Measurements from ENCODE around the gene AMY2A. TPM values are rescaled to one million over a fixed set of nuclear protein-coding genes. Genes with fewer than 3 reads are reported as not detected.
"Not testable (repeated sequence)": the region's sequence is repeated elsewhere in the genome, so short reads cannot be mapped to it uniquely, and the experiment has no call there.

The AMY2A gene
- total RNA-seq, result not detected

- DNase-seq; H3K9me3 Mint-ChIP-seq; CTCF ChIA-PET; H3K4me3 Mint-ChIP-seq; H3K27me3 Mint-ChIP-seq (ENCODE audit: low read depth); H3K36me3 Mint-ChIP-seq (ENCODE audit: low read depth); H3K27ac Mint-ChIP-seq; intact Hi-C loops (cut with micrococcal nuclease); H3K4me1 Mint-ChIP-seq (ENCODE audit: low read depth): not testable (repeated sequence)
Measured at GRCh38 chr1:103616994-103617477, at the start of gene AMY2A. TSS of gene AMY2A (plus strand) at chr1:103617427. CDS start at chr1:103617441, 14 bp downstream.

DNA sequence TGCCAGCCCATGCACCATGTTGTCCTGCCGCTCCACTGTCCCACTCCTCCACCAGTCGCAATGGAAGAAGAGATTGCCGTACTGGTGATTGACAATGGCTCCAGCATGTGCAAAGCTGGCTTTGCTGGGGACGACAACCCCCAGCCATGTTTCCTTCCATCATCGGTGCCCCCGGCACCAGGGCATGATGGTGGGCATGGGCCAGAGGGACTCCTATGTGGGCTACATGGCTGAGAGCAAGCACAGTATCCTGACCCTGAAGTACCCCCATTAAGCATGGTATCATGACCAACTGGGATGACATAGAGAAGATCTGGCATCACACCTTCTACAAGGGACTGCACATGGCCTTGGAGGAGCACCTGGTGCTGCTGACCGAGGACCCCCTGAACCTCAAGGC is 47.7 kb upstream of the AMY2A start:
- DNase-seq, result no peak
- H3K36me3 Mint-ChIP-seq (ENCODE audit: low read depth), result peaks cover 8% of the 10 kb centered on the region
- H3K9me3 Mint-ChIP-seq, result no peaks in the 10 kb centered on the region
- no peak overlapping the region for H3K4me3 Mint-ChIP-seq
- H3K4me1 Mint-ChIP-seq (ENCODE audit: low read depth), result no peaks in the 10 kb centered on the region
- no peak overlapping the region for H3K27ac Mint-ChIP-seq
- intact Hi-C loops (cut with micrococcal nuclease), result no loop called here
- CTCF ChIA-PET, result interaction anchor here (0.7 kb wide), 1 partner anchor 35 kb away, joined by 4 read pairs; no protein-coding TSS in a partner anchor
- no peaks in the 10 kb centered on the region for H3K27me3 Mint-ChIP-seq (ENCODE audit: low read depth)

GRCh38 chr1:103571289-103571688 is 45.9 kb upstream of the AMY2A start, which contains the start of gene AMY2B:
TSS of gene AMY2B (plus strand) at chr1:103571589. CDS start at chr1:103571603, 14 bp downstream.
- H3K36me3 Mint-ChIP-seq (ENCODE audit: low read depth); H3K4me3 Mint-ChIP-seq; H3K4me1 Mint-ChIP-seq (ENCODE audit: low read depth); DNase-seq; H3K27me3 Mint-ChIP-seq (ENCODE audit: low read depth); H3K27ac Mint-ChIP-seq; H3K9me3 Mint-ChIP-seq; intact Hi-C loops (cut with micrococcal nuclease); CTCF ChIA-PET: not testable (repeated sequence)

DNA sequence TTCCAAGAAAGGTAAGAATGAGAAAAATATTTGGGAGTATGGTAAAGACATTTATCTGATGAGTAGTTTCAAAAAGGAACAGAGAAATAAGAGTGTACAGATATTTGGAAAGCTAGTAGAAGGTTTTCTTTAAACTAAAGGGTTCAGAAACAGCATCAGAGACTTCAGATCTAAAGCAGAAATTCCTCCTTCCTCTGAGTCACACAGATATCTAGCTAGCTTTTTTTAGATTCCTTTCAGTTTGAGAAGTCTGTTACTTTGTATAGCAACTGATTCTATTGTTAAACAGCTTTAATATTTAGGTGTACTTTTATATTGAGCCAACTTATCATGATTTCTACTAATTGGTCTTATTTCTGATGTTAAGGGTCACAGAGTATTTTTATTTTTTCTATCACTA is 41.2 kb upstream of the AMY2A start:
- no peaks in the 10 kb centered on the region for H3K27me3 Mint-ChIP-seq (ENCODE audit: low read depth)
- no peak overlapping the region for H3K4me3 Mint-ChIP-seq
- H3K9me3 Mint-ChIP-seq, result no peaks in the 10 kb centered on the region
- H3K4me1 Mint-ChIP-seq (ENCODE audit: low read depth), result peaks cover 5% of the 10 kb centered on the region
- DNase-seq, result no peak
- no peak overlapping the region for H3K27ac Mint-ChIP-seq
- CTCF ChIA-PET, result no interaction called here
- intact Hi-C loops (cut with micrococcal nuclease), result no loop called here
- peaks cover 7% of the 10 kb centered on the region for H3K36me3 Mint-ChIP-seq (ENCODE audit: low read depth)

DNA sequence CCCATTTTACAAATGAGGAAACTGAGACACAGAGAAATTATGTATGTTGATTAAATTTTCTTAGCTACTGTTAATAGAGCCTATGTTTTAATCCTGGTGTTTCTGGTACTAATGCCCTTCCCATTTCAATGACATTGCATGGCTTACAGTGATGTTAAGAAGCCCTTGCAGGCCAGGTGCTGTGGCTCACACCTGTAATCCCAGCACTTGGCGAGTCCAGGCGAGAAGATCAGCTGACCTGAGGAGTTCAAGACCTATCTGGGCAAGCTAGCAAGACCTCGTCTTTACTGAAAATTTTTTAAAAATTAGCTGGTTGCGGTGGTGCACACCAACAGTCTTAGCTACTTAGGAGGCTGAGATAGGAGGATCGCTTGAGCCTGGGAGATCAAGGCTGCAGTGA is 40.4 kb upstream of the AMY2A start:
- H3K27ac Mint-ChIP-seq; DNase-seq; CTCF ChIA-PET; H3K9me3 Mint-ChIP-seq; H3K36me3 Mint-ChIP-seq (ENCODE audit: low read depth); H3K4me3 Mint-ChIP-seq; H3K27me3 Mint-ChIP-seq (ENCODE audit: low read depth); intact Hi-C loops (cut with micrococcal nuclease); H3K4me1 Mint-ChIP-seq (ENCODE audit: low read depth): not testable (repeated sequence)

DNA sequence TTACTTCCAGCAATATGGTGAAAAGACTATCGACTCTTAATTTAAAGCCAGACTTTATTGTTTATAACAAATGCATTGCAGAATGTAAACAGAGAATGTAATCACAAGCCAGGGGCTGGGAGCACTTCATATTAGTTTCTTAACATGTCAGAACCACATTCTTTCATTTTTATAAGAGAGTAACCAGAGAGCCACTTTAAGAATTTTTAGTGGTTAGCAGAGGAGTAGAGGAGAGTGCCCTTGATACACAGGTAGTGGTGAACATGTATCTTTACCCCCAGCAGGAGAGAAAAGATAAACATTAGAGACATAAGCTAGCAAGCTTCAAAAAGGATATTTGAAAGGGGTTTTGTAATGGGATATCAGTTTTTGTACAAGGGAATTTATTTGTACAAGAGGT is 34.8 kb upstream of the AMY2A start:
- CTCF ChIA-PET, result no interaction called here
- intact Hi-C loops (cut with micrococcal nuclease), result no loop called here
- Mint-ChIP-seq H3K4me1 (ENCODE audit: low read depth) (no peaks in the 10 kb centered on the region), H3K27ac (no peak overlapping the region), H3K9me3 (no peaks in the 10 kb centered on the region), H3K27me3 (ENCODE audit: low read depth) (no peaks in the 10 kb centered on the region), H3K4me3 (no peak overlapping the region), H3K36me3 (ENCODE audit: low read depth) (peaks cover 4% of the 10 kb centered on the region)
- DNase-seq, result no peak

DNA sequence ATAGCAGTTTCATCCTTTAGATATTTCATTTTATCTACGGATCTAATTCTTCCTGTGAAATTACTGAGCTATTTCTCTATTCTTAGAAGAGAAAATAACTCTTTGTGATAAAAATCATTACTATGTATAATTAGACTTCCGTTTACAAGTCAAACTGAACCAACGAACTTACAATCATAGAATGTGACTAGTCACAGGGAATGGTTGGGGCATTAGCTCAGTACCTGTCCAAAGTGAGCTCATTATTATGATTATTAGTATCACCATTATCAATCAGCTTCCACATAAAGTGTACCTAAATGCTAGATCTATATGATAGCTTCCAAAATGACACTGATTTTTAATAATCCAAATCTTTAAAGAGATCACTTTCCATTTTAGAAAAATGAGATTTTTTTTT is 33.3 kb upstream of the AMY2A start:
- intact Hi-C loops (cut with micrococcal nuclease), result no loop called here
- peaks cover 4% of the 10 kb centered on the region for H3K36me3 Mint-ChIP-seq (ENCODE audit: low read depth)
- H3K27ac Mint-ChIP-seq, result no peak overlapping the region
- H3K4me1 Mint-ChIP-seq (ENCODE audit: low read depth), result no peaks in the 10 kb centered on the region
- CTCF ChIA-PET, result no interaction called here
- H3K9me3 Mint-ChIP-seq, result peaks cover 2% of the 10 kb centered on the region
- no peak for DNase-seq
- no peaks in the 10 kb centered on the region for H3K27me3 Mint-ChIP-seq (ENCODE audit: low read depth)
- no peak overlapping the region for H3K4me3 Mint-ChIP-seq

GRCh38 chr1:103584537-103584936 is 32.7 kb upstream of the AMY2A start:
- CTCF ChIA-PET, result interaction anchor here (0.6 kb wide), 1 partner anchor 375 kb away, joined by 4 read pairs; no protein-coding TSS in a partner anchor
- peaks cover under 1% of the 10 kb centered on the region for H3K27me3 Mint-ChIP-seq (ENCODE audit: low read depth)

GRCh38 chr1:103602740-103603139 is 14.5 kb upstream of the AMY2A start:
- H3K36me3 Mint-ChIP-seq (ENCODE audit: low read depth); DNase-seq; H3K4me1 Mint-ChIP-seq (ENCODE audit: low read depth); H3K27ac Mint-ChIP-seq; H3K27me3 Mint-ChIP-seq (ENCODE audit: low read depth); CTCF ChIA-PET; H3K9me3 Mint-ChIP-seq; intact Hi-C loops (cut with micrococcal nuclease); H3K4me3 Mint-ChIP-seq: not testable (repeated sequence)

More at GRCh38 chr1:103584537-103584936, 32.7 kb upstream of the AMY2A start:
- Mint-ChIP-seq H3K9me3 (peaks cover 6% of the 10 kb centered on the region), H3K4me1 (ENCODE audit: low read depth) (no peaks in the 10 kb centered on the region), H3K36me3 (ENCODE audit: low read depth) (peaks cover 4% of the 10 kb centered on the region), H3K27ac (no peak overlapping the region), H3K4me3 (no peak overlapping the region)
- intact Hi-C loops (cut with micrococcal nuclease), result no loop called here
- DNase-seq, result no peak

- Mint-ChIP-seq H3K9me3 (no peaks in the 10 kb centered on the region), H3K27ac (no peak overlapping the region), H3K4me3 (no peak overlapping the region), H3K36me3 (ENCODE audit: low read depth) (no peaks in the 10 kb centered on the region), H3K4me1 (ENCODE audit: low read depth) (no peaks in the 10 kb centered on the region), H3K27me3 (ENCODE audit: low read depth) (no peaks in the 10 kb centered on the region)
- no peak for DNase-seq
- intact Hi-C loops (cut with micrococcal nuclease), result no loop called here
- CTCF ChIA-PET, result no interaction called here
Measured at GRCh38 chr1:103616362-103616761, 865 bp upstream of the AMY2A start.

GRCh38 chr1:103627436-103627835 is 10.2 kb downstream of the AMY2A start:
- intact Hi-C loops (cut with micrococcal nuclease); CTCF ChIA-PET; H3K9me3 Mint-ChIP-seq; DNase-seq; H3K4me3 Mint-ChIP-seq; H3K27me3 Mint-ChIP-seq (ENCODE audit: low read depth); H3K4me1 Mint-ChIP-seq (ENCODE audit: low read depth); H3K27ac Mint-ChIP-seq; H3K36me3 Mint-ChIP-seq (ENCODE audit: low read depth): not testable (repeated sequence)

- H3K4me3 Mint-ChIP-seq, H3K27ac Mint-ChIP-seq, CTCF ChIA-PET: not testable (repeated sequence)
Measured at GRCh38 chr1:103641194-103641593, 24.0 kb downstream of the AMY2A start.

DNA sequence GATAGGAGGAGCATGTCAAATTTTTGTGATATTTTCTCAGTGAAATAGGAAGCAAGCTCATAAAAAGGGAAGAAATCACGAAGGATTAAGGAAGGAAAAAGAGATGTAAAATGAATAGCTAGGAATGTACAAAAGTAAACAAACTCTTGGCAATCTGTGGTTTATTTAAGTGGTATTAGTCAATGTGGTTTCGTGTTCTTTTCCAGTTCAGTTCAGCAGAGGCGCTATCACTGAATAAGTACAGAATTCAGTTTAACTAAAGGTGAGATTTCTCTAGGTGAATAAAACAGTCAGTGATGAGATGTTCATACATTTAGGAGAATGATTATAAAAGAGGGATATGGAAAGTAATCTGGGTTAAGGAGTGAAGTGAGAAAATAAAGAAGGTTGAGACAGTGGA is 26.7 kb downstream of the AMY2A start:
- H3K4me1 Mint-ChIP-seq (ENCODE audit: low read depth); H3K36me3 Mint-ChIP-seq (ENCODE audit: low read depth); intact Hi-C loops (cut with micrococcal nuclease); H3K9me3 Mint-ChIP-seq; H3K27me3 Mint-ChIP-seq (ENCODE audit: low read depth); H3K4me3 Mint-ChIP-seq; DNase-seq; H3K27ac Mint-ChIP-seq; CTCF ChIA-PET: not testable (repeated sequence)

More at GRCh38 chr1:103641194-103641593, 24.0 kb downstream of the AMY2A start:
- H3K9me3 Mint-ChIP-seq; DNase-seq; H3K4me1 Mint-ChIP-seq (ENCODE audit: low read depth); intact Hi-C loops (cut with micrococcal nuclease); H3K36me3 Mint-ChIP-seq (ENCODE audit: low read depth); H3K27me3 Mint-ChIP-seq (ENCODE audit: low read depth): not testable (repeated sequence)

DNA sequence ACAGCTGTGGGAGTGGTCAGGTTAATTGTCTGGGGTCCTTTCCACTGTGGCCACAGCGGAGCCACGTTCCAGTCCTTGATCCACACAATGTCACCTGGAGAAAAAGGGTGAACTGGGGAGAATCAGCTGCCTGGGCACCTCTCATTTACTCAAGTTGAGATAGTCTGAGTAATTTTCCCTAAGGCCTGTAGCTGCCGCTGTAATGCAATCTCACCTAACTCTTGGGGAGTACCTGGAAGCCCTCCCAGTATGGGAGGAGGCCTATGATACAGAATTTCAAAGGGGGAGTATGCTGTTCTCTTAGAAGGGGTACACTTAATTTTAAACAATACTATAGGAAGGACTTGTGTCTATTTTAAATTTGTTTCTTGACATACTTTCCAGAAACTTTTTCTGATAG is 33.1 kb downstream of the AMY2A start:
- H3K9me3 Mint-ChIP-seq; intact Hi-C loops (cut with micrococcal nuclease); H3K4me3 Mint-ChIP-seq; H3K36me3 Mint-ChIP-seq (ENCODE audit: low read depth); H3K27ac Mint-ChIP-seq; DNase-seq; H3K27me3 Mint-ChIP-seq (ENCODE audit: low read depth); H3K4me1 Mint-ChIP-seq (ENCODE audit: low read depth); CTCF ChIA-PET: not testable (repeated sequence)
